ENCODE results near the gene NCMAP.
"Not testable (repeated sequence)": the region's sequence is repeated elsewhere in the genome, so short reads cannot be mapped to it uniquely, and the experiment has no call there.

NCMAP gene

DNA sequence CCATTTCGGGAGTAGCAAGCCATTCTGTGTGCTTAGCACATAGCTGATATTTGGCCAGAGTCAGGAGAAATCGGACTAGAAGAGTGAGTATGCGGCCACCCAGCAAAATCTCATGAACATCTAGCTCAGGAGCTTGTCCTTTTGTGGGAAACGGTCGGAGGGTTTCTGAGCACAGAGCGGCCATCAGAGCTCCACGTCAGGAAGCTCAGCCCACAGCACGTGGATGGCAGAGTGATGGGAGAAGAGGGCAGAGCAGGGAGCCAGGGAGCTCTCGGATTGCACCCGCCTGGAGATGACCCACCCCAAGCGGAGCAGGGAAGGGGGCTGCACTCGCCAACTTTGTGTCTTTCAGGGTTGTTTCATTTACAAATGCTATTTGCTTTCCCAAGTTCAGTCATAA is 39.4 kb upstream of the NCMAP start:
- no peak overlapping the region for H3K27ac ChIP-seq (ENCODE audit: low read length)
- no peaks in the 10 kb centered on the region for H3K79me2 ChIP-seq (ENCODE audit: low read length)
- no peaks in the 10 kb centered on the region for H3K27me3 ChIP-seq (replicated peaks; ENCODE audit: insufficient read depth, low read length)
- H4K20me1 ChIP-seq (ENCODE audit: insufficient read depth, low read length), result no peaks in the 10 kb centered on the region
- no peak overlapping the region for H3K9ac ChIP-seq (ENCODE audit: low read length)
- H3K4me1 ChIP-seq (ENCODE audit: low read length), result no peaks in the 10 kb centered on the region
- TF ChIP-seq EZH2 (optimal IDR thresholded peaks at IDR 0.05; ENCODE audit: low read depth, low read length) (no peak), EZH2phosphoT487 (IDR thresholded peaks at IDR 0.05; ENCODE audit: low read length) (no peak)
- TF ChIP-seq, protein P1, sequence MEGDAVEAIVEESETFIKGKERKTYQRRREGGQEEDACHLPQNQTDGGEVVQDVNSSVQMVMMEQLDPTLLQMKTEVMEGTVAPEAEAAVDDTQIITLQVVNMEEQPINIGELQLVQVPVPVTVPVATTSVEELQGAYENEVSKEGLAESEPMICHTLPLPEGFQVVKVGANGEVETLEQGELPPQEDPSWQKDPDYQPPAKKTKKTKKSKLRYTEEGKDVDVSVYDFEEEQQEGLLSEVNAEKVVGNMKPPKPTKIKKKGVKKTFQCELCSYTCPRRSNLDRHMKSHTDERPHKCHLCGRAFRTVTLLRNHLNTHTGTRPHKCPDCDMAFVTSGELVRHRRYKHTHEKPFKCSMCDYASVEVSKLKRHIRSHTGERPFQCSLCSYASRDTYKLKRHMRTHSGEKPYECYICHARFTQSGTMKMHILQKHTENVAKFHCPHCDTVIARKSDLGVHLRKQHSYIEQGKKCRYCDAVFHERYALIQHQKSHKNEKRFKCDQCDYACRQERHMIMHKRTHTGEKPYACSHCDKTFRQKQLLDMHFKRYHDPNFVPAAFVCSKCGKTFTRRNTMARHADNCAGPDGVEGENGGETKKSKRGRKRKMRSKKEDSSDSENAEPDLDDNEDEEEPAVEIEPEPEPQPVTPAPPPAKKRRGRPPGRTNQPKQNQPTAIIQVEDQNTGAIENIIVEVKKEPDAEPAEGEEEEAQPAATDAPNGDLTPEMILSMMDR (IDR thresholded peaks at IDR 0.05; ENCODE audit: low read length), result no peak
- no peak overlapping the region for H2AFZ ChIP-seq (ENCODE audit: low read length)
- no peaks in the 10 kb centered on the region for H3K9me3 ChIP-seq (replicated peaks; ENCODE audit: insufficient read depth, low read length)
- no peak overlapping the region for H3K4me2 ChIP-seq (ENCODE audit: low read depth, low read length)
- H3F3A ChIP-seq (ENCODE audit: insufficient read depth, low read length), result no peaks in the 10 kb centered on the region
- H3K36me3 ChIP-seq (replicated peaks; ENCODE audit: insufficient read depth, low read length), result no peaks in the 10 kb centered on the region
- no peaks in the 10 kb centered on the region for H3K9me2 ChIP-seq (replicated peaks; ENCODE audit: insufficient read depth, low read length)
- no peak for DNase-seq
- no peak overlapping the region for H3K4me3 ChIP-seq (ENCODE audit: low read length)

DNA sequence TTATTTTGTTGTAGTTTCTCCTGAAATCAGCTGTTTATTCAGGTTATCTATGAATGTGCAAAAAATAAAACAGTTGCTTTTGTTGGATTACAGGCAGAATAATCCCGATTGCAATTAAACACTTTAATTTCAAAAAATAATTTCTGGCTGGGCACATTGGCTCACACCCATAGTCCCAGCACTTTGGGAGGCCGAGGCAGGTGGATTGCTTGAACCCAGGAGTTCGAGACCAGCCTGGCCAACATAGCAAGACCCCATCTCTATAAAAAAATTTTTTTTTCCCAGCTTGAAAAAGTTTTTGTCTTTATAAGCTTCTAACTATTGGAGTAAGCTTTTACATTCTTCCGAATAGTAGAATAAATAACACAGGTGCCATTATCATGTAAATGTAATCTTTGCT is 38.0 kb upstream of the NCMAP start:
- H3K9me3 ChIP-seq (replicated peaks; ENCODE audit: insufficient read depth, low read length), result no peaks in the 10 kb centered on the region
- no peaks in the 10 kb centered on the region for H3K36me3 ChIP-seq (replicated peaks; ENCODE audit: insufficient read depth, low read length)
- H3K27ac ChIP-seq (ENCODE audit: low read length), result no peak overlapping the region
- no peaks in the 10 kb centered on the region for H3F3A ChIP-seq (ENCODE audit: insufficient read depth, low read length)
- H3K9ac ChIP-seq (ENCODE audit: low read length), result no peak overlapping the region
- no peak overlapping the region for H3K4me2 ChIP-seq (ENCODE audit: low read depth, low read length)
- no peaks in the 10 kb centered on the region for H3K27me3 ChIP-seq (replicated peaks; ENCODE audit: insufficient read depth, low read length)
- H3K4me1 ChIP-seq (ENCODE audit: low read length), result no peaks in the 10 kb centered on the region
- H3K79me2 ChIP-seq (ENCODE audit: low read length), result no peaks in the 10 kb centered on the region
- DNase-seq, result no peak
- no peaks in the 10 kb centered on the region for H4K20me1 ChIP-seq (ENCODE audit: insufficient read depth, low read length)
- no peaks in the 10 kb centered on the region for H3K9me2 ChIP-seq (replicated peaks; ENCODE audit: insufficient read depth, low read length)
- no peak overlapping the region for H2AFZ ChIP-seq (ENCODE audit: low read length)
- H3K4me3 ChIP-seq (ENCODE audit: low read length), result no peak overlapping the region
- no peak for TF ChIP-seq EZH2 (optimal IDR thresholded peaks at IDR 0.05; ENCODE audit: low read depth, low read length)
- TF ChIP-seq, protein P1 (IDR thresholded peaks at IDR 0.05; ENCODE audit: low read length), result no peak
- TF ChIP-seq EZH2phosphoT487 (IDR thresholded peaks at IDR 0.05; ENCODE audit: low read length), result no peak

- H3K9me2 ChIP-seq (replicated peaks; ENCODE audit: insufficient read depth, low read length); H2AFZ ChIP-seq (ENCODE audit: low read length); H3F3A ChIP-seq (ENCODE audit: insufficient read depth, low read length): not testable (repeated sequence)
Observed at GRCh38 chr1:24520282-24520681, 35.6 kb upstream of the NCMAP start.

GRCh38 chr1:24525606-24526005 is 30.3 kb upstream of the NCMAP start:
- Histone ChIP-seq H3K4me2 (ENCODE audit: low read depth, low read length) (no peak overlapping the region), H3K4me3 (ENCODE audit: low read length) (no peak overlapping the region), H3K27me3 (replicated peaks; ENCODE audit: insufficient read depth, low read length) (no peaks in the 10 kb centered on the region), H3K9me3 (replicated peaks; ENCODE audit: insufficient read depth, low read length) (no peaks in the 10 kb centered on the region), H2AFZ (ENCODE audit: low read length) (no peak overlapping the region), H3K79me2 (ENCODE audit: low read length) (no peaks in the 10 kb centered on the region), H3F3A (ENCODE audit: insufficient read depth, low read length) (no peaks in the 10 kb centered on the region), H3K9ac (ENCODE audit: low read length) (no peak overlapping the region), H3K36me3 (replicated peaks; ENCODE audit: insufficient read depth, low read length) (no peaks in the 10 kb centered on the region), H3K4me1 (ENCODE audit: low read length) (no peaks in the 10 kb centered on the region), H4K20me1 (ENCODE audit: insufficient read depth, low read length) (no peaks in the 10 kb centered on the region), H3K27ac (ENCODE audit: low read length) (no peak overlapping the region), H3K9me2 (replicated peaks; ENCODE audit: insufficient read depth, low read length) (no peaks in the 10 kb centered on the region)
- TF ChIP-seq EZH2 (optimal IDR thresholded peaks at IDR 0.05; ENCODE audit: low read depth, low read length), result no peak
- TF ChIP-seq EZH2phosphoT487 (IDR thresholded peaks at IDR 0.05; ENCODE audit: low read length), result no peak
- TF ChIP-seq, protein P1 (IDR thresholded peaks at IDR 0.05; ENCODE audit: low read length), result no peak
- DNase-seq, result no peak

More at GRCh38 chr1:24520282-24520681, 35.6 kb upstream of the NCMAP start:
- not testable (repeated sequence) for H3K4me3 ChIP-seq (ENCODE audit: low read length); H3K27ac ChIP-seq (ENCODE audit: low read length); H3K4me2 ChIP-seq (ENCODE audit: low read depth, low read length); H3K4me1 ChIP-seq (ENCODE audit: low read length); H4K20me1 ChIP-seq (ENCODE audit: insufficient read depth, low read length); H3K9ac ChIP-seq (ENCODE audit: low read length); DNase-seq; H3K27me3 ChIP-seq (replicated peaks; ENCODE audit: insufficient read depth, low read length); H3K36me3 ChIP-seq (replicated peaks; ENCODE audit: insufficient read depth, low read length); H3K79me2 ChIP-seq (ENCODE audit: low read length); H3K9me3 ChIP-seq (replicated peaks; ENCODE audit: insufficient read depth, low read length)

Data from MM.1S (cell line).